HepG2 (cell line): ENCODE results near the gene FNDC3B. TPM values are rescaled to one million over a fixed set of nuclear protein-coding genes. Genes with fewer than 3 reads are reported as not detected.

Experiments used
- ATAC-seq: fragments of 200-7000 bp; cut with Tn5 transposase; 3 replicates; pipeline ENCODE4 v1.9.1; 2020; ENCODE audit warnings: mild to moderate bottlenecking, moderate library complexity
- BruUV-seq: library from RNA; stranded (reverse); fragments of 400-500 nt; replicated peaks from 2 replicates; lab custom pipeline; 2021; lab: Mats Ljungman, UMichigan
- CTCF ChIA-PET: fragments of 300-600 bp; formaldehyde crosslinking; extraction: SDS; loops from one replicate; lab custom pipeline; 2021; ENCODE audit warnings: low total read pairs, inconsistent platforms, low intra/inter-chr PET ratio; lab: Yijun Ruan, JAX
- POLR2A ChIA-PET: fragments of 350-600 bp; sonication (Branson Sonifier 250); formaldehyde crosslinking; loops from one replicate; lab custom pipeline; 2020; ENCODE audit warnings: antibody characterized with exemption, inconsistent platforms; lab: Yijun Ruan, JAX
- DNase-seq: peaks from one replicate; pipeline ENCODE4 v3.0.0-alpha.2; 2015; ENCODE audit warnings: low spot score
- FAIRE-seq: peaks from 3 replicates; lab custom pipeline; 2011; peaks lifted over from hg19 to GRCh38; lab: Jason Lieb, UNC
- H2AFZ ChIP-seq: one replicate; pipeline ENCODE4 v1.6.1; 2011; ENCODE audit warnings: low read length, inconsistent platforms
- H3K27ac ChIP-seq: fragments of 300-600 bp; 3 replicates; pipeline ENCODE4 v1.8.0; 2011; ENCODE audit warnings: mixed run types, mild to moderate bottlenecking, mixed read lengths, low read length, inconsistent platforms; ENCODE audit not compliant: insufficient read depth; ENCODE audit errors: extremely low read length
- H3K27me3 ChIP-seq, 2 experiments: fragments of 200-600 bp in 1 of 2; 2 replicates in 1 of 2; 3 replicates in 1 of 2; pipeline versions ENCODE4 v1.6.0 to v1.8.0; 2011; ENCODE audit warnings: low read length in 2 of 2, mild to moderate bottlenecking in 2 of 2, moderate library complexity in 2 of 2, inconsistent platforms in 1 of 2; ENCODE audit not compliant: insufficient read depth in 2 of 2, control insufficient read depth in 1 of 2
- H3K36me3 ChIP-seq, 2 experiments: fragments of 200-600 bp in 1 of 2; replicated peaks in 1 of 2; 2 replicates in 1 of 2; 3 replicates in 1 of 2; pipeline versions ENCODE4 v1.5.1 to v1.8.0; 2011; ENCODE audit warnings: low read length in 2 of 2, inconsistent platforms in 1 of 2; ENCODE audit not compliant: insufficient read depth in 2 of 2, control insufficient read depth in 1 of 2
- H3K4me1 ChIP-seq: 2 replicates; pipeline ENCODE4 v1.5.1; 2012; ENCODE audit warnings: low read length, inconsistent platforms; ENCODE audit not compliant: insufficient read depth
- H3K4me2 ChIP-seq: 2 replicates; pipeline ENCODE4 v1.6.0; 2011; ENCODE audit warnings: low read depth, low read length, inconsistent platforms
- H3K4me3 ChIP-seq, 3 experiments: fragments of 200-600 bp in 1 of 3; sonication (generic), shearing (Covaris generic) in 1 of 3; replicated peaks in 1 of 3; 2 replicates each; pipeline ENCODE4 v1.5.1; 2011 to 2016; ENCODE audit warnings: low read length in 3 of 3, inconsistent platforms in 2 of 3, low read depth in 2 of 3, mild to moderate bottlenecking in 2 of 3, control low read depth in 1 of 3, mixed read lengths in 1 of 3; ENCODE audit not compliant: insufficient read depth in 1 of 3
- H3K79me2 ChIP-seq: one replicate; pipeline ENCODE4 v1.6.1; 2011; ENCODE audit warnings: low read length, inconsistent platforms; ENCODE audit not compliant: insufficient read depth
- H3K9ac ChIP-seq: 2 replicates; pipeline ENCODE4 v1.6.0; 2011; ENCODE audit warnings: mild to moderate bottlenecking, low read depth, low read length, inconsistent platforms; ENCODE audit not compliant: insufficient read depth
- H3K9me3 ChIP-seq: 2 replicates; pipeline ENCODE4 v1.5.1; 2012; ENCODE audit warnings: mild to moderate bottlenecking, low read length
- H4K20me1 ChIP-seq: 2 replicates; pipeline ENCODE4 v1.6.0; 2011; ENCODE audit warnings: inconsistent platforms, mild to moderate bottlenecking, low read length, moderate library complexity; ENCODE audit not compliant: insufficient read depth
- HDAC1 ChIP-seq: sonication (generic); formaldehyde crosslinking; IDR thresholded peaks from 2 replicates; pipeline ENCODE4 v1.5.1; 2020; ENCODE audit warnings: mild to moderate bottlenecking, missing genetic modification reagents
- NFE2L1 ChIP-seq: sonication (generic); formaldehyde crosslinking; IDR thresholded peaks from 2 replicates; pipeline ENCODE4 v1.4.0; 2020; ENCODE audit warnings: missing genetic modification reagents, mild to moderate bottlenecking, borderline replicate concordance
- PRMT3 ChIP-seq: sonication (generic); formaldehyde crosslinking; IDR thresholded peaks from 2 replicates; pipeline ENCODE4 v1.8.1; 2022; ENCODE audit warnings: low read depth, mild to moderate bottlenecking, moderate library complexity, missing genetic modification reagents, borderline replicate concordance
- RBM22 ChIP-seq: fragments of 200-400 bp; formaldehyde crosslinking; optimal IDR thresholded peaks from 2 replicates; pipeline ENCODE3; 2017; ENCODE audit warnings: mild to moderate bottlenecking, low read length, moderate library complexity
- RFX1 ChIP-seq: fragments of 450-650 bp; IDR thresholded peaks from 2 replicates; pipeline ENCODE4 v1.6.1; 2017
- ZNF264 ChIP-seq: sonication (generic); formaldehyde crosslinking; IDR thresholded peaks from 2 replicates; pipeline ENCODE4 v1.4.0; 2020; ENCODE audit warnings: missing genetic modification reagents
- ZNF382 ChIP-seq: sonication (generic); formaldehyde crosslinking; IDR thresholded peaks from 2 replicates; pipeline ENCODE4 v1.5.0; 2020; ENCODE audit warnings: missing genetic modification reagents, mild to moderate bottlenecking, borderline replicate concordance
- WGBS: methylation state at CpG from one replicate; pipeline ENCODE4 v1.1.6; 2017; ENCODE audit warnings: low lambda C conversion rate; 5-methylcytosine and 5-hydroxymethylcytosine counted together
- in situ Hi-C: cut with HindIII; loops from 2 replicates; pipeline ENCODE4 v1.10.0; 2017; ENCODE audit warnings: low pct_unique_long_range_greater_than_20kb; ENCODE audit not compliant: extremely low pct_ligation_motif_present
- intact Hi-C: fragments of 100-400 bp; cut with micrococcal nuclease; formaldehyde crosslinking; loops from one replicate; pipeline ENCODE4 v1.10.0; 2022; ENCODE audit not compliant: unreplicated experiment
- polyA plus RNA-seq, 8 experiments: library from polyadenylated mRNA; depleted of rRNA in 3 of 8; stranded (reverse) in 7 of 8; unstranded in 1 of 8; fragments of >200 nt; fragmentation: Illumina TruSeq in 4 of 8; extraction: Trizol in 4 of 8; gene quantifications; 2 replicates each; pipeline versions ENCODE4 v1.2.1 to v1.2.3, GENCODE V29; 2011 to 2016; ENCODE audit warnings: low read depth in 4 of 8, missing spikeins in 1 of 8, mixed read lengths in 1 of 8; ENCODE audit not compliant: insufficient read depth in 1 of 8
- total RNA-seq, 5 experiments: library from RNA; depleted of rRNA; stranded (reverse); fragments of >200 nt; fragmentation: Illumina TruSeq; extraction: Trizol; gene quantifications; 2 replicates each; pipeline ENCODE4 v1.2.3, GENCODE V29; 2016; ENCODE audit warnings: low read depth in 1 of 5
- TF ChIP-seq, protein P1 (sequence below): sonication (generic); formaldehyde crosslinking; conservative IDR thresholded peaks from 2 replicates; pipeline ENCODE4 v1.8.0; 2022; ENCODE audit warnings: low read depth, missing genetic modification reagents
- TF ChIP-seq, protein P2 (sequence below): sonication (generic); formaldehyde crosslinking; IDR thresholded peaks from 2 replicates; pipeline ENCODE4 v1.4.0; 2020; ENCODE audit warnings: missing genetic modification reagents

The FNDC3B gene
- total and polyA plus RNA-seq, 2 of the 13 experiments (the other 11 are each of a cell fraction or from before 2014, with no cell fraction given), result 74.8 to 103 TPM

DNA sequence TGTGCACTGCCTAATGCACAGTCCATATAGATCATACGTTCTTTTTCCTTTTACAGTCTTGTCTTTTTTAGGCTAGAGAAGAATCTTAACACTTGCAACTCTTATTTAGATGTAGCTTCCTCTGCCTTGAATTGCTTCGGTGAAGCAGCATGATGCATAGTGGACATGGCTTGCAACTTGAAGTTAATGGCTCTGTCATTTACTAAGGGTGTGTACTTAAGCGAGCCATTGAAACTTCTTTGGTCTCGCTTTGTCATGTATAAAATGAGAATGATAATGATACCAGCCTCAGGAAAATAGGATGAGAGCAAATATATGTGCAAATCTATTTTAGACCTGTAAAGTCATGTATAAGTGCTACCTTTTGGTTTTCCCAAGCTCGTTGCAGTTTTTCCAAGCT, 261.5 kb downstream of the FNDC3B start (continued):
- no peak for TF ChIP-seq HDAC1 (CRISPR knock-in tag)
- no peak for TF ChIP-seq ZNF382 (CRISPR knock-in tag)
- TF ChIP-seq, protein P1, sequence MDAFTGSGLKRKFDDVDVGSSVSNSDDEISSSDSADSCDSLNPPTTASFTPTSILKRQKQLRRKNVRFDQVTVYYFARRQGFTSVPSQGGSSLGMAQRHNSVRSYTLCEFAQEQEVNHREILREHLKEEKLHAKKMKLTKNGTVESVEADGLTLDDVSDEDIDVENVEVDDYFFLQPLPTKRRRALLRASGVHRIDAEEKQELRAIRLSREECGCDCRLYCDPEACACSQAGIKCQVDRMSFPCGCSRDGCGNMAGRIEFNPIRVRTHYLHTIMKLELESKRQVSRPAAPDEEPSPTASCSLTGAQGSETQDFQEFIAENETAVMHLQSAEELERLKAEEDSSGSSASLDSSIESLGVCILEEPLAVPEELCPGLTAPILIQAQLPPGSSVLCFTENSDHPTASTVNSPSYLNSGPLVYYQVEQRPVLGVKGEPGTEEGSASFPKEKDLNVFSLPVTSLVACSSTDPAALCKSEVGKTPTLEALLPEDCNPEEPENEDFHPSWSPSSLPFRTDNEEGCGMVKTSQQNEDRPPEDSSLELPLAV (CRISPR knock-in tag), result no peak
- no peak for TF ChIP-seq NFE2L1
- TF ChIP-seq, protein P2, sequence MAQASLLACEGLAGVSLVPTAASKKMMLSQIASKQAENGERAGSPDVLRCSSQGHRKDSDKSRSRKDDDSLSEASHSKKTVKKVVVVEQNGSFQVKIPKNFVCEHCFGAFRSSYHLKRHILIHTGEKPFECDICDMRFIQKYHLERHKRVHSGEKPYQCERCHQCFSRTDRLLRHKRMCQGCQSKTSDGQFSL (CRISPR knock-in tag), result no peak

DNA sequence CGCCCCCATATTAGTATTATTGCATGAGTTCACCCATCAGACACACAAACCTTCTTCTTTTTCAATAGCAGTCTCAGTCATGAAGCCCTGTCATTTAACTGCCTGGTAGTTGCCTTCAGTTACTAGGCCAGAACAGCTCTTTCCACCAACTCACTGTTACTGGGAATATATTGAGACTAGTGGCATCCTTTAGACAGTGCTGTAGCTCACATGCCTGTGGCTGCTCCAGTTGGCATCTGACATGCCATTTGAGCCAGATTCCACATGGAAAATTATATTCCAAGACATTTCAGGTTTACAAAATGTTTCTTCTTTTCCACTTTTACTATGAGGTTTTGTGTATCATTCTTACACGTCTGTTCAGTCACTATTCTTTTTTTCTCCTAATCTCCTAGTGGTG, 262.8 kb downstream of the FNDC3B start:
- WGBS, result 96% methylated on average over 2 of the region's 2 CpGs

More for the DNA sequence above, 262.8 kb downstream of the FNDC3B start:
- no peak overlapping the region for H3K27ac ChIP-seq
- peaks cover 25% of the 10 kb centered on the region for H3K4me1 ChIP-seq
- H3K9me3 ChIP-seq, result no peaks in the 10 kb centered on the region
- H3K9ac ChIP-seq, result no peak overlapping the region
- no peak overlapping the region for H3K4me2 ChIP-seq
- H3K27me3 ChIP-seq, result no peaks in the 10 kb centered on the region
- TF ChIP-seq PRMT3 (CRISPR knock-in tag) (no peak), RBM22 (peak; percentile 97), RFX1 (no peak), ZNF264 (no peak)
- H2AFZ ChIP-seq, result no peak overlapping the region
- in situ Hi-C loops, result no loop called here
- POLR2A ChIA-PET, result no interaction called here
- CTCF ChIA-PET, result no interaction called here
- BruUV-seq, result no TSS peak
- peaks cover 24 to 82% of the 10 kb centered on the region in 2 experiments for H3K36me3 ChIP-seq
- peaks cover 62% of the 10 kb centered on the region for H4K20me1 ChIP-seq
- H3K4me3 ChIP-seq, result no peak overlapping the region
- 0 out of 3 replicates have a peak, but pooled peaks have one; percentile 9 for ATAC-seq
- no peak for DNase-seq
- FAIRE-seq, result no peak
- intact Hi-C loops, result no loop called here
- H3K79me2 ChIP-seq, result peaks cover 2% of the 10 kb centered on the region
